Thyroid gland (tissue), 4 donors: ENCODE data around the gene CACNA1E.
"Not testable (repeated sequence)": the region's sequence is repeated elsewhere in the genome, so short reads cannot be mapped to it uniquely, and the experiment has no call there.

Experiments
- POLR2A ChIP-seq, 2 donors: fragments of 450-650 bp; IDR thresholded peaks; one replicate each; pipeline ENCODE4 v1.6.1; 2017; ENCODE audit warnings: antibody characterized with exemption in 2 of 2, mild to moderate bottlenecking in 2 of 2, moderate library complexity in 1 of 2
- TF ChIP-seq, protein P1 (sequence below), 6 experiments: fragments of 200-600 bp in 3 of 6; fragments of 450-650 bp in 3 of 6; sonication (generic) in 3 of 6; IDR thresholded peaks; one replicate each; pipeline ENCODE4 v1.5.1; 2016 to 2019; ENCODE audit warnings: antibody characterized with exemption in 6 of 6, mild to moderate bottlenecking in 2 of 6, inconsistent platforms in 1 of 6, moderate library complexity in 1 of 6

GRCh38 chr1:181528241-181528640 lies 44.9 kb downstream of the CACNA1E start:
- TF ChIP-seq, protein P1, sequence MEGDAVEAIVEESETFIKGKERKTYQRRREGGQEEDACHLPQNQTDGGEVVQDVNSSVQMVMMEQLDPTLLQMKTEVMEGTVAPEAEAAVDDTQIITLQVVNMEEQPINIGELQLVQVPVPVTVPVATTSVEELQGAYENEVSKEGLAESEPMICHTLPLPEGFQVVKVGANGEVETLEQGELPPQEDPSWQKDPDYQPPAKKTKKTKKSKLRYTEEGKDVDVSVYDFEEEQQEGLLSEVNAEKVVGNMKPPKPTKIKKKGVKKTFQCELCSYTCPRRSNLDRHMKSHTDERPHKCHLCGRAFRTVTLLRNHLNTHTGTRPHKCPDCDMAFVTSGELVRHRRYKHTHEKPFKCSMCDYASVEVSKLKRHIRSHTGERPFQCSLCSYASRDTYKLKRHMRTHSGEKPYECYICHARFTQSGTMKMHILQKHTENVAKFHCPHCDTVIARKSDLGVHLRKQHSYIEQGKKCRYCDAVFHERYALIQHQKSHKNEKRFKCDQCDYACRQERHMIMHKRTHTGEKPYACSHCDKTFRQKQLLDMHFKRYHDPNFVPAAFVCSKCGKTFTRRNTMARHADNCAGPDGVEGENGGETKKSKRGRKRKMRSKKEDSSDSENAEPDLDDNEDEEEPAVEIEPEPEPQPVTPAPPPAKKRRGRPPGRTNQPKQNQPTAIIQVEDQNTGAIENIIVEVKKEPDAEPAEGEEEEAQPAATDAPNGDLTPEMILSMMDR (IDR thresholded peaks at IDR 0.05) = not testable (repeated sequence)
- not testable (repeated sequence) for TF ChIP-seq POLR2A (IDR thresholded peaks at IDR 0.05)
